Activated T-cell treated with anti-CD3 and anti-CD28 coated beads, Interleukin-2, amount 50 U/mL, for 1 hour (primary cell): ENCODE data around the gene CDX2.

Experiments used
- DNase-seq: peaks from one replicate; pipeline ENCODE4 v3.0.0-alpha.2; 2020

Gene CDX2

GRCh38 chr13:27913160-27913559, 56.0 kb downstream of the CDX2 start:
- no peak for DNase-seq

- DNase-seq: no peak
Observed at GRCh38 chr13:27911521-27911920, 57.6 kb downstream of the CDX2 start.
